WI38 (cell line): ENCODE measurements around the gene GTF2F1.
A peak's percentile ranks its signal among the peaks of the same experiment; 100 is the strongest.

Experiments
- H3K4me3 ChIP-seq: 2 replicates; pipeline ENCODE4 v1.5.1; 2011; ENCODE audit warnings: low read depth, mild to moderate bottlenecking, control low read depth, low read length
- TF ChIP-seq, protein P1 (sequence below): IDR thresholded peaks from 2 replicates; pipeline ENCODE4 v1.5.1; 2012; ENCODE audit warnings: low read depth, mild to moderate bottlenecking, control low read depth, low read length

GTF2F1 gene, protein sequence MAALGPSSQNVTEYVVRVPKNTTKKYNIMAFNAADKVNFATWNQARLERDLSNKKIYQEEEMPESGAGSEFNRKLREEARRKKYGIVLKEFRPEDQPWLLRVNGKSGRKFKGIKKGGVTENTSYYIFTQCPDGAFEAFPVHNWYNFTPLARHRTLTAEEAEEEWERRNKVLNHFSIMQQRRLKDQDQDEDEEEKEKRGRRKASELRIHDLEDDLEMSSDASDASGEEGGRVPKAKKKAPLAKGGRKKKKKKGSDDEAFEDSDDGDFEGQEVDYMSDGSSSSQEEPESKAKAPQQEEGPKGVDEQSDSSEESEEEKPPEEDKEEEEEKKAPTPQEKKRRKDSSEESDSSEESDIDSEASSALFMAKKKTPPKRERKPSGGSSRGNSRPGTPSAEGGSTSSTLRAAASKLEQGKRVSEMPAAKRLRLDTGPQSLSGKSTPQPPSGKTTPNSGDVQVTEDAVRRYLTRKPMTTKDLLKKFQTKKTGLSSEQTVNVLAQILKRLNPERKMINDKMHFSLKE

DNA sequence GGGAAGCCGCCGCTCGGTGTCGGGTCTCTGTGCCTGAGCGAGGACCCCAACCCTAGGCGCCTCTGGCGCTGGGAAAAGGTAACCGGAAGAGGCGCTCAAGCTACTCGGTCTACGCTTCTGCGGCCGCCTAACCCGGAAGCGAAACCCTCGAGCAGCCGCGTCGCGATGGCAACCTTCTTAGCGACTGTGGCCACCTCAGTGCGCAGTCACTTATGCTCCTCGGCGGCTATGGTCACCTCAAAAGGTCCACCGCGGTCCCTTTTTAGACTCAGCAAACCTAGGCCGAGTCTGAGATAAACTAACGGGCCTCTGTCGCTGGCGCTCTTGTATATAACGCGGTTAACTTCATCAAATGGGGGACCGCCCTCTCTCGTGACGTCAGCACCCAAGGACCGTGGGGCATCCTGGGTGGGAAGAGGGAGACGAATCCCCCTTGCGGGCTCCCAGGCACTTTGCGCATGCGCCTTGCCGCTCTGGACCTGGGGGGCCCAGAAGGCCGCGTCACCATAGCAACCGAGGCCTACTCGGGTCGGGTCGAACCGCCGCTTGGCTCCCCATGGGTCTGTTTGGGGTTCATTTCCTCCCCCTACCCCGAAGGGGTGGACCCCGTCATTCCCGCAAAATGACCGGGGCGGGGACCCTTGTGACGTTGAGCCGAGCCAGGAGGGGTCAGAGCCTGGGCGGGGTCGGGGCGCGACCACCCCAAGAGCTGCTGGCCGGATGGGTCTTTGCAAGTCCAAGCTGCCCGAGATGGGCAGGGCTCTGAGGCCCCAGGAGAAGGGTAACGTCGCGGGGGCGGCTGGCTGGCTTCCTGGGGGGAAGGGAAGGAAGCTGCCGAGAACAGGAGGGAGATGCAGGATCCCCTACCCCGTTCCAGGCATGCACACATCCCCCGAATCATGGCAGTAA is at the start of gene GTF2F1:
TSS of gene GTF2F1 (minus strand) at position 91 of the 909 bp plus-strand sequence. CDS start 169 bp downstream, outside the sequence.
- TF ChIP-seq, protein P1, sequence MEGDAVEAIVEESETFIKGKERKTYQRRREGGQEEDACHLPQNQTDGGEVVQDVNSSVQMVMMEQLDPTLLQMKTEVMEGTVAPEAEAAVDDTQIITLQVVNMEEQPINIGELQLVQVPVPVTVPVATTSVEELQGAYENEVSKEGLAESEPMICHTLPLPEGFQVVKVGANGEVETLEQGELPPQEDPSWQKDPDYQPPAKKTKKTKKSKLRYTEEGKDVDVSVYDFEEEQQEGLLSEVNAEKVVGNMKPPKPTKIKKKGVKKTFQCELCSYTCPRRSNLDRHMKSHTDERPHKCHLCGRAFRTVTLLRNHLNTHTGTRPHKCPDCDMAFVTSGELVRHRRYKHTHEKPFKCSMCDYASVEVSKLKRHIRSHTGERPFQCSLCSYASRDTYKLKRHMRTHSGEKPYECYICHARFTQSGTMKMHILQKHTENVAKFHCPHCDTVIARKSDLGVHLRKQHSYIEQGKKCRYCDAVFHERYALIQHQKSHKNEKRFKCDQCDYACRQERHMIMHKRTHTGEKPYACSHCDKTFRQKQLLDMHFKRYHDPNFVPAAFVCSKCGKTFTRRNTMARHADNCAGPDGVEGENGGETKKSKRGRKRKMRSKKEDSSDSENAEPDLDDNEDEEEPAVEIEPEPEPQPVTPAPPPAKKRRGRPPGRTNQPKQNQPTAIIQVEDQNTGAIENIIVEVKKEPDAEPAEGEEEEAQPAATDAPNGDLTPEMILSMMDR: no peak
- H3K4me3 ChIP-seq: peak within 1 kb of the TSS; percentile 93

DNA sequence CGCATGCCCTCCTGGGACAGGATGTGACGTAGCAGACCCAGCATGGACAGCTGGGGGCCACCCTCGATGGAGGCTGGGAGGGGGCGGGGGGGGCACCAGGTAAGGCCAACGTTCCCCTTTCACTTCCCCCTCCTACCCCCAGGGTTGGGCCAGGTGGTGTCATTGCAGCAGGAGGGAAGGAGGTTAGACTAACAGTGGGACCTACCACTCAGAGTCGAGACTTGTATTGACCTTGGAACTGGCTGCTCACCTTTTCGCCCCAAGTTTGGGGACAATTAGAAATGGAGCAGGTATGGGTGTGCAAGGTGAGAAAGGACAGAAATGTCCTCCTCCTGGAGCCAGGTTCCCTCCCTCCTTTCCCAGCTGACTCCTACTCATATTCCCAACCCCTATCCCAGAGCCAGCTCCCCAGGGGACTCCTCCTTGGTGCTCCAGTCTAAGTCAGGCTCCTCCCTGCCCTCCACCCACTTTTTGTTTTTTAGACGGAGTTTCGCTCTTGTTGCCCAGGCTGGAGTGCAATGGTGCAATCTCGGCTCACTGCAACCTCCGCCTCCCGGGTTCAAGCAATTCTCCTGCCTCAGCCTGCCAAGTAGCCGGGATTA is 49.2 kb upstream of the GTF2F1 start:
- TF ChIP-seq, protein P1: no peak

DNA sequence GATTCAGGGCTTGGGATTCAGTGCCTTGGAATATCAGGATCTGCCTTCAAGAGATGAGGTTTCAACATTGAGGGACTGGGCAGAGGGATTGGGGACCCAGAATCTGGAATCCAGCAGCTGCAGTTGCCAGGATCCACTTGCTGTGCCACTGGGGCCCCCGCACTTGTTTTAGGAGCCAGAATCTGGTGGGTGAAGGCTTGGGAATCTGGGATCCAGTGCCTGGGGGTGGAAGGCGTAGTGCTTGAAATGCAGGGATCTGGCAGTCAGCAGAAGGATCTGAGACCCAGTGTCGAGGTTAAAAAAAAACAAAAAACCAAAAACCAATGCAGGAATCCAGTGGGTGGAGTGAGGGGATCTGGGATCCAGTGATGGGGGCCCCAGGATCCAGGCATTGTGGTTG is 47.9 kb upstream of the GTF2F1 start:
- TF ChIP-seq, protein P1: no peak
- H3K4me3 ChIP-seq: no peak overlapping the region

More for the DNA sequence above, 49.2 kb upstream of the GTF2F1 start:
- H3K4me3 ChIP-seq: no peak overlapping the region

DNA sequence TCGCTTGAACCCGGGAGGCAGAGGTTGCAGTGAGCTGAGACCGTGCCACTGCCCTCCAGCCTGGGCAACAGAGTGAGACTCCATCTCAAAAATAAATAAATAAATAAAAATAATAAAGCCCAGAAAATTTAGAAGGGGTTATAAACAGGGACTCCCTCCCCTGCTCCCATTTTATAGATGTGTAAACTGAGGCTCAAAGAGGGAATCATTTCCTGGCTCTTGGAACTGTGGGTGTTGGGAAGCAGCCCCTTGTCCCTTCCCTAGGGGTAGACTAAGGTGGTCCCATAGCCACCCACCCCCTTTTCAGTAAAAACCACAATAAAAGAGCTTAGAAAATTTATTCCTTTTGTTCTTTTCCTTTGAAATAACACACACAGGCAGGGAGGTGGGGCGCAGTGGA is 46.8 kb upstream of the GTF2F1 start:
- no peak overlapping the region for H3K4me3 ChIP-seq
- TF ChIP-seq, protein P1: no peak

DNA sequence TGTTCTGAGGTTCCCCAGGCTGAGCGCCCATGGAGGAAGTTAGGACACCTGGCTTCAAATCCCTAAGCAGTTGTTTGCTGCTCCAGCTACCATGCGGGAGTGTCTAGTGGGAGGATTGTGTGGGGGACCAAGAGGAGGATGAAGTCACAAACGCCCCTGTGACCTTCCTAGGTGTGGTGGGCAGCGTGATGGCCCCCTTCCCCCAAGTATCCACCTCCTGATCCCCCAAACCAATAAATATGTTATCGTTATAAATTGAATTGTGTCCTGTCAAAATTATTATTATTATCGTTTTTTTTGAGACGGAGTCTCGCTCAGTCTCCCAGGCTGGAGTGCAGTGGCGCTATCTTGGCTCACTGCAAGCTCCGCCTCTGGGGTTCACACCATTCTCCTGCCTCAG is 40.7 kb upstream of the GTF2F1 start, which contains the start of gene SLC25A41:
TSS of gene SLC25A41 (minus strand) at position 101 of the 400 bp plus-strand sequence. CDS start at position 31, 70 bp downstream.
- TF ChIP-seq, protein P1: no peak
- no peak within 1 kb of the TSS for H3K4me3 ChIP-seq

DNA sequence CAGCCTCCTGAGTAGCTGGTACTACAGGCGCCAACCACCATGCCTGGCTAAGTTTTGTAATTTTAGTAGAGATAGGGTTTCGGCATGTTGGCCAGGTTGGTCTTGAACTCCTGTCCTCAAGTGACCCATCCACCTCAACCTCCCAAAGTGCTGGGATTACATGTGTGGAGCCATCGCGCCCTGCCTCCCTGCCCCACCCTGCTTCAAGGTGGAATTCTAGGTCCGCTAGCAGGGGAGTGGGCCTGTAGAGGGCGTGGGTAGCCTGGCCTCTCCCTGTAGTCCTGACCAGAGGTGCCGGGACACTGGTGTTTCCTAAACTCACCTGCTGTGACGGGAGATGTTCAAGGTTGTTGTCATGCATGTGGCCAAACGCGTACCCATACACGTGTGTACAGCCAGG is 40.2 kb upstream of the GTF2F1 start:
- TF ChIP-seq, protein P1: no peak

More for the DNA sequence above, 40.2 kb upstream of the GTF2F1 start:
- no peak overlapping the region for H3K4me3 ChIP-seq
